Activated T-helper 9 cell treated with anti-CD3 and anti-CD28 coated beads, Interleukin-2, amount 50 U/mL, for 16 hours (primary cell): ENCODE data around the gene SLC6A6.
"Not testable (repeated sequence)": the region's sequence is repeated elsewhere in the genome, so short reads cannot be mapped to it uniquely, and the experiment has no call there.

Experiments
- DNase-seq: peaks from one replicate; pipeline ENCODE4 v3.0.0-alpha.2; 2020; ENCODE audit warnings: low read depth

The SLC6A6 gene

GRCh38 chr3:14437705-14438104 is 35.3 kb downstream of the SLC6A6 start:
- DNase-seq, result not testable (repeated sequence)

DNA sequence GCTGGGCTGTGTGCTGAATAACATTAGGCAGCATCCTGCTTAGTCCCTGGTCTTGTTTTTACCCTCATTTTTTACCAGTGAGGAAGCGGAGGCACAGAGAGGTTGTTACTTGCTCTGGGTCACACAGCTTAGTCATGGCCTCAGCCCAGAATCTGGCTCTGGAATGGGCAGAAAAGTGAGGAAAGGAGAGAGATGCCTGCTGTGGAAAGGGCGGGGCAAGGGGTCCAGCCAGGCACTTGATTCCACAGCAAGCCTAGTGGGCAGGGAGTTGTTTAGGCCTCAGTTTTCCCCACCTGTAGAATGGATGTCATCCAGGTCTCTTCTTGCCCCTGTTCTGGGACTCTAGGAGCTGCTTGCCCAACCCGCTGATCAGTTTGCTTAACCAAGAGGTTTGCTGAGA is 35.9 kb downstream of the SLC6A6 start:
- DNase-seq, result no peak

- DNase-seq, result no peak
These were observed 36.5 kb downstream of the SLC6A6 start for GRCh38 chr3:14438929-14439328.

GRCh38 chr3:14439501-14440167 is 37.2 kb downstream of the SLC6A6 start:
- no peak for DNase-seq

GRCh38 chr3:14440168-14440518 is 37.7 kb downstream of the SLC6A6 start:
- no peak for DNase-seq

DNA sequence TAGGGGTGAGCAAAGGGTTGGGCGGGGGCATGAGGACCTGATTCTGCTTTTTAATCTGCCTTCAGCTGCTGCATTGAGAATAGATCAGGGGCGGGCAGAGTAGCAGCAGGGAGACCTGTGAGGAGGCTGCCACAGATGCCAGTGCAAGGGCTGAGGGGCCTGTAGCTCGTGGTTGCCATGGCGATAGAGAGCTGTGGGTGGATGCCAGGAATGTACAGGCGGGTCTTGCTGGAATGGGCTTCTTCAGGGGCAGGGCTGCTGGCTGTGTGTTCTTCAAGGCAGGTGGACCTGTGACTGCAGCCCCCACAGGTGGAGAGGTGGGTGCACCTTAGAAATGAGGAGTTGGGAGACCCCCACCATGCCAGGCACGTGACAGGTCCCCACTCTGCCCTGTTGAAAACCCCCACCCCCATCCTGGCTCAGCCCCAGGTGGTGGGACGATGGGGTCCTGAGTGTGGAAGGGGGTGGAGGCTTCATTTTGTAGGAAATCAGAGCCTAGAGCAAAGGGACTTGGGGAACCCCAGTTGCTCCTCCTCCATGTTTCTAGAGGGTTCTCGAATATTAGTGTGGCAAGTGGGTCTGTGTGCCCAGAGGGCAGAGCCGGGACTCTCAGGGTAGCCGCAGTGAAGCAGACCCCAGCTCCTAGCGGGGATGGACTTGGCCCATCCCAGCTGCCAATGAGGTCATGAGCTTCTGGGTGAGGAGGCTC is 38.3 kb downstream of the SLC6A6 start:
- no peak for DNase-seq

DNA sequence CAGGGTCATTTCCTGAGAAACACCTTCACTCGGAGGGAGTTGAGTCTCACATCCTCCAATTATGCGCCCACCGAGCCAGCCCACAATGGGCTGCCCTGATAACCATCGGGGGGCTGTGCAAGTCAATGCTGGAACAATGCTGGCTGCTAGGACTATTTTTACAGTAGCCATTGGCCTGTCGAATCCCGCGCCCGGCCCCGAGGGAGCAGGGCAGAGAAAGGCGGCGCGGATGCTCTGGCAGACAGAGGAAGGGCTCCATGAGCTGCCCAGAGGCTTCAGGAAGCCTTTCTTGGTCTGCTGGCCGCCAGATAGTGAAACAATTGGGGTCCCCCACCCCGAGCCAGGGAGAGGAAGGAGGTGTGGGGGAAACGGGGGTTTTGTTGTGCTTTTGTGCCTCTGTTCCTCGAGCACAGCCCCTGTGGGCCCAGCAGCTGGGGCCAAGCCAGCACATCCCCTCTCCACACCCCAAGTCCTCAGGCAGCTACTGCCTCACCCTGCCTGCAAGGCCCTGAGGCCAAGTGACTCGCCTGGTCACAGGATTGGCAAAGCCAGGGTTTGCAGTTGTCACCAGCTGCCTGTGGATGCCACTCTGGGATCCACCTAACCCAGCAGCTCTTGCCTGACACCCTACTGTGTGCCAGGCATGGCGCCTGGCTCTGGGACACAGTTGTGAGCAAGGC is 39.0 kb downstream of the SLC6A6 start:
- DNase-seq, result no peak

- DNase-seq, result no peak
These were observed 39.5 kb downstream of the SLC6A6 start for GRCh38 chr3:14441920-14442300.

DNA sequence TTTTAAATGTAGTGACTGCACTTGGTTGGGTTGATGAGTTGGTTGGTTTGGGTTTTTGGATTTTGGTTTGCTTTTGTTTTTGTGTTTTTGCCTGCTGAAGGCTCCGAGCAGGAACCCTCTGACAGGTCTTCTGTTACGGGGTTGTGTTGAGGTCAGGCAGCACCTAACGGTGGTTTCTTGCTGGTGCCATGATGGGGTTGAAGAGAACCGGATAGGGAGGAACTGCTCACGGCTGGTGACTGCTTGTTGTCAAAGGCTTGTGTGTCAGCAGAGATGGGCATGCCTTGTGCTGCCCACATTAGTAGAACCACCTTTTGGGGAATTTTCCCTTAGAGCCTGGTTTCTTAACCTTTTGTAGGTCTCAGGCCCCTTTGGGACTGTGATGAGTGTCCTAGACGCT is 42.0 kb downstream of the SLC6A6 start:
- no peak for DNase-seq

DNA sequence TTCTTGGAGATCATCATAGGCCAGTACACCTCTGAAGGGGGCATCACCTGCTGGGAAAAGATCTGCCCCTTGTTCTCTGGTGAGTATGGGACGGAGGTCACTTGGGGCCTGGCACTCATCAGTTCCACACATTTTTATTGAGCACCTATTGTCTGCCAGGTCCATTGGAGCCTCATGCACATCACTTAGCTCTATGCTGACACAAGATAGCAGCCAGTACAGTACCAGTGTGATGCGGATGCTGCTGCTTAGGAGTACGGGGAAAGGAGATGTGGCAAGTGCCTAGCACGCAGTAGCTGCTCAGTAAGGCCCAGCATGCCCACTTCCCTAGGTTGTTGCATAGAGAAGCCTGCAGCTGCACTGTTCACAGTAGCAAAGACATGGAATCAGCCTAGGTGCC is 43.4 kb downstream of the SLC6A6 start:
- DNase-seq, result no peak

DNA sequence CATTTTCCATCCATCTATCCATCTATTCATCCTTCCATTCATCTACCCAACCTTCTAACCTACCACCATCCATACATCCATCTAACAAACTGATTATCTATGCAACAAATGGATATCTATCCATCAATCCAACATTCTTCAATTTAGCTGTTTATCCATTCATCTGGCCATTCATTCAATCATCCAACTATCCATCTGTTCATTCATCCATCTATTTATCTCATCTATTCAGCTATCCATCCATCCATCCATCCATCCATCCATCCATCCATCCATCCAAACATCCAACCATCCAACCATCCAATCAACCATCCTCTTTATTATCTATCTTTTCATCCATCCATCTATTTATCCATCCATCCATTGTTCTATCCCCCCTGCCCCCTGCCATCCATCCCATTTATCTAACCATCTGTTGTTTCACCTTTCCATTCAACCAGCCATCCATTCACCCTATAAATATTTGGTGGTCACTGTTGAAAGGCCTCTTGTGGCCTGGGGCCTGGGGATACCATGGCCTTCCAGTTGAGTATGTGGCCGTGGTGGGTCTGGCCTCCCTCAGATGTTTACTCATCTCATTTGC is 44.7 kb downstream of the SLC6A6 start:
- DNase-seq, result no peak

DNA sequence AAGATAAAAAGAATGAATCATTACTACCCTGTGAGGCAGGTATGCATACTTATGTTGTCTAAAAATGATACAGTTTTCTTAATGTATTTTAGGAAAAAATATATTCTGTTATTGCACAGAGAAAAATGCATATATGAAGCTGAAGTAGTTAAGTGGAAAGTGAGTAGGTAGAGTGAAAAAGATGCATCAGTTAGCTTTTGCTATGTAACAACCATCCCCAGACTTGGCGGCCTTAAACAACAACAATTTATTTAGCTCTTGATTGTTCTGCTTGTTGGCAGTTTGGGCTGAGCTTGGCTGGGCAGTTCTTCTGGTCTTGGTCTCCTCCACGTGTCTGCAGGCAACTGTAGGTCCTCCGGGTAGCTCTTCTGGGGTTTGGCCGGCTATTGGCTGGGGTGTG is 45.7 kb downstream of the SLC6A6 start:
- no peak for DNase-seq

- no peak for DNase-seq
These were observed 46.6 kb downstream of the SLC6A6 start for GRCh38 chr3:14448756-14449727.

GRCh38 chr3:14450506-14450905 is 48.1 kb downstream of the SLC6A6 start:
- no peak for DNase-seq

GRCh38 chr3:14450922-14451606 is 48.7 kb downstream of the SLC6A6 start:
- DNase-seq, result no peak

DNA sequence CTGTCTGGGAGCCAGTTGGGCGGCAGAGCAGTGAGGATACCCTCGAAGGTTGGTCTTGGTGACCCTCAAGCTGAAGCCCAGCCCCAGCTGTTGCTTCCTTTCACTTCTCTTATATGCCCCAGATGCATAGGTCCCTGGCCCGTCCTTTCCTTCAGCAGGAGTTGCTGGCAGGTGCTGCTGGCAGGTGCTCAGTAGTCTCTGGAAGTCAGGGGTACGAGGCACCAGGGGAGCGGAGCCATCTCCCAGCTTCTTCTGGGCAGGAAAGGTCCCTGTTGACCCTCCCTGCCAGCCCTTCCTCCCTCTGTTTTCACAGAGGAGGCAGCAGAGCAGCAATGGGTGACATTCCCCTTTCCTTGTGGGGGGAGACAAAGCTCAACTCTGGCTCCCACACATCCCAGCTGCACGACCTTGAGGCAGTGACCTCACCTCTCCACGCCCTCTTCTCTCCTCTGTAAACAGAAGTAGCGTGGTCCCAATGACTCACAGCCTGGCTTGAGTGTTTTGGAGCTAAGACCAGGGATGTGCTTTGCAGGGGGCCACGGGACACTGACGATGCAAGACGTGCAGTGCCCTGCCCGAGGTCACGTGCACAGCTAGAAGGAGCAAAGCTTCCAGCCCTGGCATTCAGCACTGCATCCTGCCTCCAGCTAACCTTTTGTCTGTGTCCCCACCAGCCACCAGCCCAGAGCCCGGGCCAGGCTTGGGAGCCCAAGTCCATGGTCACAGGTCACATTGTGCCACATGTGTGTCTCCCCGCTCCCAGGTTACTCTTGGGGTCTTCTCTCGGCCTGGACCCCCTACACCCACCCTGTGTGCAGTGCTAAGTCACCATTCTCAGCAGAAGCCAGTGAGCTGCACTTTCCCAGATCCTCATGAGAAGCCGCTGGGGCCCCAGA is 49.7 kb downstream of the SLC6A6 start:
- no peak for DNase-seq

- no peak for DNase-seq
These were observed 50.6 kb downstream of the SLC6A6 start for GRCh38 chr3:14452740-14453710.

GRCh38 chr3:14453876-14454638 is 51.7 kb downstream of the SLC6A6 start:
- DNase-seq, result no peak
